Tibial nerve (tissue), 4 donors: ENCODE measurements around the gene ZBTB39.

Source experiments
- CTCF ChIP-seq, 5 experiments: fragments of 200-600 bp in 3 of 5; fragments of 450-650 bp in 2 of 5; sonication (generic) in 3 of 5; IDR thresholded peaks; one replicate each; pipeline ENCODE4 v1.5.1; 2016 to 2019; ENCODE audit warnings: antibody characterized with exemption in 5 of 5, mild to moderate bottlenecking in 3 of 5, moderate library complexity in 2 of 5
- EP300 ChIP-seq, 2 donors: sonication (generic); formaldehyde crosslinking; IDR thresholded peaks; one replicate each; pipeline ENCODE4 v1.6.1; 2017; ENCODE audit warnings: antibody characterized with exemption in 2 of 2, mild to moderate bottlenecking in 1 of 2

- no peak for TF ChIP-seq EP300 (IDR thresholded peaks at IDR 0.05)
- TF ChIP-seq CTCF (IDR thresholded peaks at IDR 0.05): no peak
Measured at GRCh38 chr12:57029457-57029856, 23.1 kb upstream of the ZBTB39 start.
